HG02759 (cell line): ENCODE data around the gene PRR36.

Source experiments
- ATAC-seq: cut with Tn5 transposase; IDR thresholded peaks from one replicate; pipeline ENCODE4 v1.9.1; 2021; ENCODE audit warnings: mild to moderate bottlenecking, moderate library complexity; ENCODE audit not compliant: unreplicated experiment

The PRR36 gene

DNA sequence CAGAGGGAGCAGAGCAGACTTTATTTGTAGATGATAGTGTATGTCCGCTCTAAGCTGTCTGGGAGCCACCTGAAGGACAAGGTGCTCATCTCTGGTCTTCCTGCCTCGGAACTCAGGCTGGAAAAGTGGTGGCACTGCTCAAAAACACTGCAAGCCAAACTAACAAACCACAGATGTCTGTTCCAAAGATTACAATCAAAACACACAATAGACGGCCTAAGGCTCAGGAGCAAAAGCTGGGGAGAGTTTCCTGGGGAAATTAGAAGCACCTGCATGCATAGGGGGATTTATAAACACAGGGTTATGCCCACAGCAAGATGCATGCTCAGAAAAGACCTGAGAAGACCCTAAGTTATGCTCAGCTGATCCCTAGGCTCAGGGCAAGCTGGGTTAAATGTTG lies 53.6 kb downstream of the PRR36 start:
- ATAC-seq = no peak

DNA sequence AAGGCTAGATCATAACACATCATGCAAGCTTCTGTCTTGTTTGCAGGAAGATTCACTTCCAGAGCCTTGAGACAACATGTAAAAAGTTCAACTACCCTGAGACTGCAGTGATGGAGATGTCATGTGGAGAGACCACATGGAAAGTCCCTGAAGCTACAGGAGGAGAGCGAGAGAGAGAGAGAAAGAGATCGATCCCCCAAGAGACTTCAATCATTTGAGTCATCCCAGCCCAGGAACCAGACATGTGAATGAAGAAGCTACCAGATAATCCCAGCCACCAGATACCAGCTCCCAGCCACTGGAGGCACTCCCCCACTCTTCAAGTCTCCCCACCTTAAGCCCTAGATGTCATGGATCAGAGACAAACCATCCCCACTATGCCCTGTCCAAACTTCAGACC lies 54.9 kb downstream of the PRR36 start:
- ATAC-seq = no peak

DNA sequence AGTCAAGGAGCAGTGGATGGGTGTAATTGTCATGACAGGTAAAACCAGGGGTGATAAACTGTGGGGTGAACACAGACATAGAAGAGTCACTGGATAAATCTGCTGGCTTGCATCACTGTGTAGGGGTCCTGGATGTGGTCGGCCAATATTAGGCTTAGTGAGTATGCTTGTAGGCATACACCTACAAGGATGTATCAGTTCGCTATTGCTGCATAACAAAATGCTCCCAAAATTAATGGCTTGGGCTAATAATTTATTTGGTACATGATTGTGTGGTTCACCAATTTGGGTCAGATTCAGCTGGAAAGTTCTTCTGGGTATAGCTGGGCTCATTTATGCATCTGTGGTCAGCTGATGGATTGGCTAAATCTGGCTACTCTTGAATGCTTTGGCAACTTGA lies 55.4 kb downstream of the PRR36 start:
- ATAC-seq = no peak
